ENCODE measurements around the gene NID1. TPM values are rescaled to one million over a fixed set of nuclear protein-coding genes. Genes with fewer than 3 reads are reported as not detected.
A peak's percentile ranks its signal among the peaks of the same experiment; 100 is the strongest.

The NID1 gene
- total RNA-seq, 1 experiment from 2014 or later = 11.1 TPM

DNA sequence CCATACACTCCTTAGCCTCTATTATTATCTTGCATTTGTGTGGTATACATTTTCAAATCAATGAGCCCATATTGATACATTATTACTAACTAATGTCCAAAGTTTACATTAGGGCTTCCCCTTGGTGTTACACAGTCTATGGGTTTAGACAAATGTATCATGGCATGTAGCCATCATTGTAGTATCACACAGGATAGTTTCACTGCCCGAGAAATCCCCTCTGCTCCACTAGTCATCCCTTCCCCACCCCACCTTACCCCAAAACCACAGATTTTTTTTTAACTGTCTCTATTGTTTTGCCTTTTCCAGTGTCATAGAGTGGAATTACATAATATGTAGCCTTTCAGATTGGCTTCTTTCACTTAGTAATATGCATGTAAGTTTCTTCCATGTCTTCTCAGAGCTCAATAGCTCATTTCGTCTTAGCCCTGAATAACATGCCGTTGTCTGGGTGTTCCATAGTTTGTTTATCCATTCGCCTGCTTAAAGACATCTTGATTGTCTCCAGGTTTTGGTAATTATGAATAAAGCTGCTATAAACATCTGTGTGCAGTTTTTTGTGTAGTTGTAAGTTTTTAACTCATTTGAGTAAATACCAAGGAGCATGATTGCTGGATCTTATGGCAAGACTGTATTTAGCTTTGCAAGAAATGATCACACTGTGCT lies 111.8 kb downstream of the NID1 start:
- Histone ChIP-seq H3F3A (ENCODE audit: low read length, unreplicated experiment) (no peaks in the 10 kb centered on the region), H3K4me3 (ENCODE audit: low read length) (no peak overlapping the region), H3K79me2 (ENCODE audit: low read length) (no peaks in the 10 kb centered on the region), H3K9me3 (ENCODE audit: low read length) (no peaks in the 10 kb centered on the region), H3K27me3 (ENCODE audit: low read length) (no peaks in the 10 kb centered on the region), H4K20me1 (ENCODE audit: low read length) (no peaks in the 10 kb centered on the region), H3K4me1 (ENCODE audit: insufficient read depth, low read length) (peaks cover 15% of the 10 kb centered on the region), H3K27ac (ENCODE audit: low read length) (peak overlapping the region; percentile 47), H3K9ac (ENCODE audit: low read length) (no peak overlapping the region), H3K9me2 (replicated peaks; ENCODE audit: low read length) (no peaks in the 10 kb centered on the region), H3K4me2 (ENCODE audit: low read length) (no peak overlapping the region), H2AFZ (ENCODE audit: low read length) (no peak overlapping the region), H3K36me3 (ENCODE audit: low read depth, low read length) (no peaks in the 10 kb centered on the region)
- TF ChIP-seq, protein P1, sequence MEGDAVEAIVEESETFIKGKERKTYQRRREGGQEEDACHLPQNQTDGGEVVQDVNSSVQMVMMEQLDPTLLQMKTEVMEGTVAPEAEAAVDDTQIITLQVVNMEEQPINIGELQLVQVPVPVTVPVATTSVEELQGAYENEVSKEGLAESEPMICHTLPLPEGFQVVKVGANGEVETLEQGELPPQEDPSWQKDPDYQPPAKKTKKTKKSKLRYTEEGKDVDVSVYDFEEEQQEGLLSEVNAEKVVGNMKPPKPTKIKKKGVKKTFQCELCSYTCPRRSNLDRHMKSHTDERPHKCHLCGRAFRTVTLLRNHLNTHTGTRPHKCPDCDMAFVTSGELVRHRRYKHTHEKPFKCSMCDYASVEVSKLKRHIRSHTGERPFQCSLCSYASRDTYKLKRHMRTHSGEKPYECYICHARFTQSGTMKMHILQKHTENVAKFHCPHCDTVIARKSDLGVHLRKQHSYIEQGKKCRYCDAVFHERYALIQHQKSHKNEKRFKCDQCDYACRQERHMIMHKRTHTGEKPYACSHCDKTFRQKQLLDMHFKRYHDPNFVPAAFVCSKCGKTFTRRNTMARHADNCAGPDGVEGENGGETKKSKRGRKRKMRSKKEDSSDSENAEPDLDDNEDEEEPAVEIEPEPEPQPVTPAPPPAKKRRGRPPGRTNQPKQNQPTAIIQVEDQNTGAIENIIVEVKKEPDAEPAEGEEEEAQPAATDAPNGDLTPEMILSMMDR (conservative IDR thresholded peaks at IDR 0.05; ENCODE audit: low read depth, low read length) = no peak
- no peak for TF ChIP-seq EZH2 (IDR thresholded peaks at IDR 0.05; ENCODE audit: low read length, unreplicated experiment)
- intact Hi-C loops (cut with micrococcal nuclease) = no loop called here
- ChIA-PET POLR2A (ENCODE audit: unreplicated experiment) (no interaction called here), CTCF (no interaction called here)
- DNase-seq (peak; percentile 50), ATAC-seq (peak; percentile 29; the same call in 1 of the 2 replicates)
- BruUV-seq (replicated peaks) = no TSS peak

DNA sequence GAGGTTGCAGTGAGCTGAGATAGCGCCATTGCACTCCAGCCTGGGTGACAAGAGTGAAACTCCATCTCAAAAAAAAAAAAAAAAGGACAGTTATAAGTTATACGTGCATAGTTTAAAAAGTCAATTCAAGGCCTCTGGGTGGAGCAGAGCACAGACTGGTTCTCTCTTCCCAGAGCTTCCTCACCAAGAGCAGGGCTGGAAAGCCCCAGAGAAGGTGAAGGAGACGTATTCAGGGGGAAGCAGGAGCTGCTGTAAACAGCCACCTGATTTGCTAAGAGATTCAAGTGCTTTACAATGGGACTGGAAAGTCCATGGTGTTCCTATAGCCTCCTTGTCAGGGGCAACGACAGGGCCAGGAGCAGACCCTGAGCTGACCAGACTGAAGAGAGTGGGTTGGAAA lies 113.2 kb downstream of the NID1 start:
- no peak overlapping the region for H2AFZ ChIP-seq (ENCODE audit: low read length)
- no peak for ATAC-seq
- intact Hi-C loops (cut with micrococcal nuclease) = no loop called here
- no peak for DNase-seq
- H3F3A ChIP-seq (ENCODE audit: low read length, unreplicated experiment) = no peaks in the 10 kb centered on the region
- ChIA-PET POLR2A (ENCODE audit: unreplicated experiment) (no interaction called here), CTCF (no interaction called here)
- no peaks in the 10 kb centered on the region for H3K27me3 ChIP-seq (ENCODE audit: low read length)
- peaks cover 15% of the 10 kb centered on the region for H3K4me1 ChIP-seq (ENCODE audit: insufficient read depth, low read length)
- no peaks in the 10 kb centered on the region for H3K9me2 ChIP-seq (replicated peaks; ENCODE audit: low read length)
- TF ChIP-seq EZH2 (IDR thresholded peaks at IDR 0.05; ENCODE audit: low read length, unreplicated experiment) (no peak), EZH2phosphoT487 (IDR thresholded peaks at IDR 0.05; ENCODE audit: borderline replicate concordance, low read length) (no peak)
- TF ChIP-seq, protein P1 (conservative IDR thresholded peaks at IDR 0.05; ENCODE audit: low read depth, low read length) = no peak
- no peaks in the 10 kb centered on the region for H3K9me3 ChIP-seq (ENCODE audit: low read length)
- H3K27ac ChIP-seq (ENCODE audit: low read length) = no peak overlapping the region
- no peak overlapping the region for H3K4me3 ChIP-seq (ENCODE audit: low read length)
- H3K4me2 ChIP-seq (ENCODE audit: low read length) = no peak overlapping the region
- BruUV-seq (replicated peaks) = no TSS peak
- no peaks in the 10 kb centered on the region for H3K36me3 ChIP-seq (ENCODE audit: low read depth, low read length)
- no peaks in the 10 kb centered on the region for H3K79me2 ChIP-seq (ENCODE audit: low read length)
- H3K9ac ChIP-seq (ENCODE audit: low read length) = no peak overlapping the region
- no peaks in the 10 kb centered on the region for H4K20me1 ChIP-seq (ENCODE audit: low read length)

DNA sequence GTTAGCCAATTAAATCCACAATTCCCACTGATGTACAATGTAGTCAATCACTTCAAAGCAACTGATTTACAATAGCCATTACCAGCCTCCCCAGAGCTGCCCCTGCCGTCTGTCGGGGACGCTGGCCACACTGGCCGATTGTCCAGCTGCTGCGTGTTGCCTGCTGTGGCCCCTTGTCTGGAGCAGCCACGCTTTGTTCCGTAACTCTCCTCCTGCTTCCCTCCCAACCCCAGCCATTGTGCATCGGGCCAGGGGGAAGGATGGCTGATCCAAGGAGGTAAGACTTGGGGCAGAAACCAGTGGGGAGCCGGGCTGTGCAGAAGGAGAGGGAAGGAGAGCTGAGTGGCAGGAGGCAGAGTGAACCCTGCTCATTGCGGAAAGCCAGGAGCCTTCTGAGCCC lies 114.6 kb downstream of the NID1 start:
- TF ChIP-seq, protein P1 (conservative IDR thresholded peaks at IDR 0.05; ENCODE audit: low read depth, low read length) = no peak
- TF ChIP-seq EZH2phosphoT487 (IDR thresholded peaks at IDR 0.05; ENCODE audit: borderline replicate concordance, low read length) (no peak), EZH2 (IDR thresholded peaks at IDR 0.05; ENCODE audit: low read length, unreplicated experiment) (no peak)
- no TSS peak for BruUV-seq (replicated peaks)

More for the DNA sequence above, 114.6 kb downstream of the NID1 start:
- no peak overlapping the region for H3K4me2 ChIP-seq (ENCODE audit: low read length)
- ATAC-seq = no peak
- H3K9me3 ChIP-seq (ENCODE audit: low read length) = no peaks in the 10 kb centered on the region
- no peaks in the 10 kb centered on the region for H3K79me2 ChIP-seq (ENCODE audit: low read length)
- DNase-seq = no peak
- no peaks in the 10 kb centered on the region for H3K9me2 ChIP-seq (replicated peaks; ENCODE audit: low read length)
- no peak overlapping the region for H3K9ac ChIP-seq (ENCODE audit: low read length)
- H2AFZ ChIP-seq (ENCODE audit: low read length) = no peak overlapping the region
- no peaks in the 10 kb centered on the region for H3F3A ChIP-seq (ENCODE audit: low read length, unreplicated experiment)
- H3K27me3 ChIP-seq (ENCODE audit: low read length) = no peaks in the 10 kb centered on the region
- peaks cover 15% of the 10 kb centered on the region for H3K4me1 ChIP-seq (ENCODE audit: insufficient read depth, low read length)
- intact Hi-C loops (cut with micrococcal nuclease) = no loop called here
- H4K20me1 ChIP-seq (ENCODE audit: low read length) = no peaks in the 10 kb centered on the region
- no peak overlapping the region for H3K27ac ChIP-seq (ENCODE audit: low read length)
- no peaks in the 10 kb centered on the region for H3K36me3 ChIP-seq (ENCODE audit: low read depth, low read length)
- ChIA-PET POLR2A (ENCODE audit: unreplicated experiment) (no interaction called here), CTCF (interaction anchor here (0.6 kb wide), 1 partner anchor 33 kb away, joined by 3 read pairs; no protein-coding TSS in a partner anchor)
- no peak overlapping the region for H3K4me3 ChIP-seq (ENCODE audit: low read length)
